ENCODE results near the gene KCMF1. TPM values are rescaled to one million over a fixed set of nuclear protein-coding genes. Genes with fewer than 3 reads are reported as not detected.
A peak's percentile ranks its signal among the peaks of the same experiment; 100 is the strongest.

KCMF1 gene
- total and polyA plus RNA-seq, 2 of the 13 experiments (the other 11 are each of a cell fraction or from before 2014, with no cell fraction given) = 62.1 to 116 TPM

GRCh38 chr2:84924173-84925106 lies 46.5 kb upstream of the KCMF1 start (continued):
- peak; percentile 96 for TF ChIP-seq HMGXB3 (CRISPR knock-in tag; IDR thresholded peaks at IDR 0.05; ENCODE audit: borderline replicate concordance)
- no peak for TF ChIP-seq CREB3 (CRISPR knock-in tag; IDR thresholded peaks at IDR 0.05)
- no peak for TF ChIP-seq HOXA7 (CRISPR knock-in tag; IDR thresholded peaks at IDR 0.05)
- no peak for TF ChIP-seq CAMTA2 (CRISPR knock-in tag; IDR thresholded peaks at IDR 0.05; ENCODE audit: borderline replicate concordance)
- TF ChIP-seq FOSL2 (CRISPR knock-in tag; IDR thresholded peaks at IDR 0.05) = no peak
- TF ChIP-seq MLLT10 (CRISPR knock-in tag; IDR thresholded peaks at IDR 0.05) = no peak
- TF ChIP-seq U2AF1 (optimal IDR thresholded peaks at IDR 0.05; ENCODE audit: low read depth, low read length) = no peak
